OCI-LY3 (cell line): ENCODE data around the gene PSEN1.

Experiments
- H2AFZ ChIP-seq: fragments of 200-600, 300-600 bp; shearing (Covaris generic); 2 replicates; pipeline ENCODE4 v1.6.0; 2014; ENCODE audit warnings: antibody characterized with exemption, low read depth, low read length
- H3K27ac ChIP-seq: fragments of 200-600, 300-600 bp; sonication (generic); 2 replicates; pipeline ENCODE4 v1.5.1; 2014; ENCODE audit warnings: mild to moderate bottlenecking, low read length, moderate library complexity, mixed read lengths
- H3K27me3 ChIP-seq: fragments of 200-600, 300-600 bp; sonication (generic); 2 replicates; pipeline ENCODE4 v1.6.1; 2014; ENCODE audit warnings: low read depth, low read length, mixed read lengths
- H3K36me3 ChIP-seq: fragments of 200-600, 300-600 bp; sonication (generic); replicated peaks from 2 replicates; pipeline ENCODE3; 2014; ENCODE audit warnings: low read depth, low read length, mixed read lengths
- H3K4me1 ChIP-seq: fragments of 300-600, 200-600 bp; sonication (generic); 2 replicates; pipeline ENCODE4 v1.6.1; 2014; ENCODE audit warnings: low read length, mixed read lengths
- H3K4me2 ChIP-seq: fragments of 200-600, 300-600 bp; sonication (generic); 2 replicates; pipeline ENCODE4 v1.6.1; 2014; ENCODE audit warnings: low read length, mixed read lengths
- H3K4me3 ChIP-seq: fragments of 300-600, 200-600 bp; sonication (generic); 2 replicates; pipeline ENCODE4 v1.5.1; 2014; ENCODE audit warnings: antibody characterized with exemption, mild to moderate bottlenecking, low read length, moderate library complexity
- H3K79me2 ChIP-seq: fragments of 300-600, 200-600 bp; shearing (Covaris generic); 2 replicates; pipeline ENCODE4 v1.6.1; 2014; ENCODE audit warnings: mild to moderate bottlenecking, low read length, mixed read lengths
- H3K9ac ChIP-seq: fragments of 300-600, 200-600 bp; shearing (Covaris generic); 2 replicates; pipeline ENCODE4 v1.6.0; 2014; ENCODE audit warnings: mild to moderate bottlenecking, low read length, moderate library complexity
- H3K9me3 ChIP-seq: fragments of 200-600, 300-600 bp; shearing (Covaris generic); 2 replicates; pipeline ENCODE4 v1.6.1; 2014; ENCODE audit warnings: low read length, mixed read lengths; ENCODE audit not compliant: insufficient read depth
- H4K20me1 ChIP-seq: fragments of 200-600, 300-600 bp; sonication (generic); 2 replicates; pipeline ENCODE4 v1.6.1; 2016; ENCODE audit warnings: low read length, mixed read lengths; ENCODE audit not compliant: insufficient read depth
- CTCF ChIP-seq: fragments of 200-600, 300-600 bp; sonication (generic); IDR thresholded peaks from 2 replicates; pipeline ENCODE4 v1.5.1; 2014; ENCODE audit warnings: antibody characterized with exemption, low read length, low read depth
- EZH2phosphoT487 ChIP-seq: fragments of 200-600 bp; shearing (Covaris generic); IDR thresholded peaks from 2 replicates; pipeline ENCODE4 v1.6.1; 2018; ENCODE audit warnings: antibody characterized with exemption, mixed run types, low read depth

PSEN1 gene

GRCh38 chr14:73136085-73136386 lies 271 bp upstream of the PSEN1 start:
- H2AFZ ChIP-seq = peak overlapping the region; percentile 64; the same call in 1 of the 2 replicates
- H3K36me3 ChIP-seq = peaks cover 3% of the 10 kb centered on the region
- peaks cover 12% of the 10 kb centered on the region for H3K4me1 ChIP-seq
- peaks cover 7% of the 10 kb centered on the region; the same call in 1 of the 2 replicates for H4K20me1 ChIP-seq
- H3K27me3 ChIP-seq = no peaks in the 10 kb centered on the region
- no peak overlapping the region for H3K27ac ChIP-seq
- H3K4me3 ChIP-seq = peak overlapping the region; percentile 98
- H3K9ac ChIP-seq = peak overlapping the region; percentile 37
- peaks cover 38% of the 10 kb centered on the region for H3K79me2 ChIP-seq
- H3K9me3 ChIP-seq = no peaks in the 10 kb centered on the region
- peak overlapping the region; percentile 78 for H3K4me2 ChIP-seq
- no peak for TF ChIP-seq CTCF

GRCh38 chr14:73140811-73141323 lies 4.6 kb downstream of the PSEN1 start:
- Histone ChIP-seq H3K4me2 (no peak overlapping the region), H3K36me3 (no peaks in the 10 kb centered on the region), H3K4me3 (no peak overlapping the region), H3K9ac (no peak overlapping the region), H3K27me3 (no peaks in the 10 kb centered on the region), H2AFZ (no peak overlapping the region), H4K20me1 (peaks cover 22% of the 10 kb centered on the region), H3K79me2 (peaks cover 68% of the 10 kb centered on the region), H3K4me1 (peaks cover 9% of the 10 kb centered on the region), H3K27ac (no peak overlapping the region), H3K9me3 (no peaks in the 10 kb centered on the region)
- TF ChIP-seq CTCF (no peak), EZH2phosphoT487 (no peak)

- H2AFZ ChIP-seq = no peak overlapping the region
- peaks cover 24% of the 10 kb centered on the region for H4K20me1 ChIP-seq
- H3K4me3 ChIP-seq = no peak overlapping the region
- H3K27ac ChIP-seq = no peak overlapping the region
- H3K9ac ChIP-seq = no peak overlapping the region
- H3K79me2 ChIP-seq = peaks cover 68% of the 10 kb centered on the region
- H3K9me3 ChIP-seq = no peaks in the 10 kb centered on the region
- H3K27me3 ChIP-seq = no peaks in the 10 kb centered on the region
- H3K4me2 ChIP-seq = no peak overlapping the region
- no peak for TF ChIP-seq EZH2phosphoT487
- no peak for TF ChIP-seq CTCF
- no peaks in the 10 kb centered on the region for H3K36me3 ChIP-seq
- peaks cover 5% of the 10 kb centered on the region for H3K4me1 ChIP-seq
These were observed 5.9 kb downstream of the PSEN1 start for GRCh38 chr14:73142216-73142615.

GRCh38 chr14:73143003-73143402 lies 6.7 kb downstream of the PSEN1 start:
- no peak overlapping the region for H3K4me2 ChIP-seq
- H3K4me1 ChIP-seq = no peaks in the 10 kb centered on the region
- no peaks in the 10 kb centered on the region for H3K27me3 ChIP-seq
- H3K9me3 ChIP-seq = no peaks in the 10 kb centered on the region
- H2AFZ ChIP-seq = no peak overlapping the region
- TF ChIP-seq CTCF = no peak
- no peak for TF ChIP-seq EZH2phosphoT487
- no peak overlapping the region for H3K9ac ChIP-seq
- H3K4me3 ChIP-seq = no peak overlapping the region
- H3K36me3 ChIP-seq = no peaks in the 10 kb centered on the region
- no peak overlapping the region for H3K27ac ChIP-seq
- peaks cover 21% of the 10 kb centered on the region for H4K20me1 ChIP-seq
- H3K79me2 ChIP-seq = peaks cover 60% of the 10 kb centered on the region
